GM18526 (cell line): ENCODE measurements around the gene SERPINB8.

ENCODE experiments used
- POLR2A ChIP-seq: IDR thresholded peaks from 3 replicates; pipeline ENCODE4 v1.6.1; 2011; ENCODE audit not compliant: insufficient read length; ENCODE audit errors: extremely low read depth

SERPINB8 gene

DNA sequence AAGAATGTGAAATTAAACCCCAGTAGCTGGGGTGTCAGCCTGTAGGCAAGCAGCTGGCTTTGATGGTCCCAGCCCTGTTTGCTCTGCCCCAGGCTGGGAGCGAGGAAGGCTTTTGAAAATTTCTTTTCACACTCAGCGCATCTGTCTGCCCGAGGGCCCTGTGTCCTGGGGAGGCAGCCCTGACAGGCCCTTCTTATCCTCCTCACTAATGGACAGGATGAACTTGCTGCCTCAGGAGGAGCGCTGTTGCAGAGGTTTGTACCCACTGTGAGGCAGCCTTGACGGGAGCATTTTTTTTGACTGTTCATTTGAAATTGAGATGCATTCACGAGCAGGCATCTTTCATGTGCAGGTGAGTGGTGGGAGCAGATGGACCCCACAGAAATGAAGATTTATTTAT, 62.4 kb downstream of the SERPINB8 start:
- TF ChIP-seq POLR2A = no peak

DNA sequence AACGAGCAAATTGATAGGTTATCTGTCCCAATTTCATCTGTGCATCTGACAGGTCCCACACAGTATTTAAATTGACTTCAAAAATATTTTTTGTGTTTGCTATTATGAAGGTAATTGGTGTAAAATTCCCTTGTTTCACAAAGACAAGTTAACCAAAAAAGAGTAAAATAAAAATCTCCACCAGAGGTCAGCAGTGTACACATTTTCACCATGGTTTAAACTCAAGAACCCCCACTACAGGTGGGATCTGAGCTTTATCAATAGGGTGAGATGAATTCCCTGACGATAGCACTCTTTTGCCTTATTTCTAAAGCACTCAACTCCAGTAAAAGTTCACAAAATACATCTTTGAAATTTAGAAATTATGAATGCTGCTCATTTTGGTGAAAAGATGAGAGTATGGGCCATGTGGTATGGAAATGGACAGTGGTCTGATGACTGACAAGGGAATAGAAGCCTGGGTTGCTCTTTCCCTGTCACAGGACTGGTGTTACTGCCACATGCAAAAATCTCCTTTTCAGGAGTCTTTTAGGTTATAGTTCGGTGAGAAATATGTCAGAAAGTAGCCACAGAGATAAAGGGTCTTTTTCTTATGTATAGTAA, 68.0 kb downstream of the SERPINB8 start:
- TF ChIP-seq POLR2A = no peak
